Stimulated activated memory B cell treated with anti-CD40 and anti-IgM and Interleukin-4, amounts not matched to agents 10 μg/mL and 1 μg/mL and 100 μg/mL, for 72 hours (primary cell): ENCODE data around the gene KRT28.

Experiments used
- ATAC-seq: fragments of 150-1000 bp; cut with Tn5 transposase; 2 replicates; pipeline ENCODE4 v1.10.0; 2021
- H3K27ac Mint-ChIP-seq: one replicate; pipeline ENCODE4 v1.8.0; 2022; ENCODE audit warnings: mild to moderate bottlenecking, mixed read lengths
- H3K27me3 Mint-ChIP-seq: one replicate; pipeline ENCODE4 v1.8.0; 2022; ENCODE audit warnings: mixed read lengths
- H3K36me3 Mint-ChIP-seq: one replicate; pipeline ENCODE4 v1.8.0; 2022; ENCODE audit warnings: mixed read lengths
- H3K4me1 Mint-ChIP-seq: one replicate; pipeline ENCODE4 v1.8.0; 2022; ENCODE audit warnings: mixed read lengths
- H3K4me3 Mint-ChIP-seq: one replicate; pipeline ENCODE4 v1.8.0; 2022; ENCODE audit warnings: mild to moderate bottlenecking, moderate library complexity, mixed read lengths
- H3K9me3 Mint-ChIP-seq: one replicate; pipeline ENCODE4 v1.8.0; 2022; ENCODE audit warnings: mixed read lengths

The KRT28 gene

GRCh38 chr17:40809721-40810421 is 10.1 kb upstream of the KRT28 start:
- Mint-ChIP-seq H3K4me1 (no peaks in the 10 kb centered on the region), H3K36me3 (peaks cover 6% of the 10 kb centered on the region), H3K4me3 (no peak overlapping the region), H3K27me3 (peaks cover 87% of the 10 kb centered on the region), H3K9me3 (peaks cover 6% of the 10 kb centered on the region), H3K27ac (no peak overlapping the region)
- no peak for ATAC-seq

GRCh38 chr17:40806131-40806530 is 6.4 kb upstream of the KRT28 start:
- Mint-ChIP-seq H3K36me3 (no peaks in the 10 kb centered on the region), H3K9me3 (peaks cover 3% of the 10 kb centered on the region), H3K27me3 (peaks cover 57% of the 10 kb centered on the region), H3K27ac (no peak overlapping the region), H3K4me1 (no peaks in the 10 kb centered on the region), H3K4me3 (no peak overlapping the region)
- ATAC-seq: no peak

GRCh38 chr17:40803617-40804082 is 3.9 kb upstream of the KRT28 start:
- peak; percentile 86 for ATAC-seq
- no peaks in the 10 kb centered on the region for H3K4me1 Mint-ChIP-seq
- peaks cover 3% of the 10 kb centered on the region for H3K9me3 Mint-ChIP-seq
- no peaks in the 10 kb centered on the region for H3K36me3 Mint-ChIP-seq
- H3K27ac Mint-ChIP-seq: no peak overlapping the region
- H3K4me3 Mint-ChIP-seq: no peak overlapping the region
- H3K27me3 Mint-ChIP-seq: peaks cover 38% of the 10 kb centered on the region

GRCh38 chr17:40801157-40801556 is 1.4 kb upstream of the KRT28 start:
- H3K27ac Mint-ChIP-seq: no peak overlapping the region
- H3K36me3 Mint-ChIP-seq: no peaks in the 10 kb centered on the region
- ATAC-seq: no peak
- no peaks in the 10 kb centered on the region for H3K4me1 Mint-ChIP-seq
- peaks cover 3% of the 10 kb centered on the region for H3K9me3 Mint-ChIP-seq
- peaks cover 27% of the 10 kb centered on the region for H3K27me3 Mint-ChIP-seq
- H3K4me3 Mint-ChIP-seq: no peak overlapping the region

- ATAC-seq: no peak
- peaks cover 27% of the 10 kb centered on the region for H3K27me3 Mint-ChIP-seq
- peaks cover 3% of the 10 kb centered on the region for H3K9me3 Mint-ChIP-seq
Observed at GRCh38 chr17:40800381-40800780, 622 bp upstream of the KRT28 start.

GRCh38 chr17:40796846-40797245 is 2.9 kb downstream of the KRT28 start:
- H3K27me3 Mint-ChIP-seq: peaks cover 39% of the 10 kb centered on the region
- no peak overlapping the region for H3K27ac Mint-ChIP-seq
- ATAC-seq: no peak
- no peak overlapping the region for H3K4me3 Mint-ChIP-seq
- no peaks in the 10 kb centered on the region for H3K4me1 Mint-ChIP-seq
- H3K9me3 Mint-ChIP-seq: no peaks in the 10 kb centered on the region
- no peaks in the 10 kb centered on the region for H3K36me3 Mint-ChIP-seq

More at GRCh38 chr17:40800381-40800780, 622 bp upstream of the KRT28 start:
- no peak overlapping the region for H3K27ac Mint-ChIP-seq
- no peaks in the 10 kb centered on the region for H3K36me3 Mint-ChIP-seq
- no peak overlapping the region for H3K4me3 Mint-ChIP-seq
- no peaks in the 10 kb centered on the region for H3K4me1 Mint-ChIP-seq

GRCh38 chr17:40795019-40795667 is 4.6 kb downstream of the KRT28 start:
- no peak for ATAC-seq
- Mint-ChIP-seq H3K27ac (no peak overlapping the region), H3K4me3 (no peak overlapping the region)

GRCh38 chr17:40794466-40794865 is 5.3 kb downstream of the KRT28 start:
- Mint-ChIP-seq H3K36me3 (no peaks in the 10 kb centered on the region), H3K27ac (no peak overlapping the region), H3K4me1 (no peaks in the 10 kb centered on the region), H3K9me3 (no peaks in the 10 kb centered on the region), H3K27me3 (peaks cover 39% of the 10 kb centered on the region), H3K4me3 (no peak overlapping the region)
- no peak for ATAC-seq

More at GRCh38 chr17:40795019-40795667, 4.6 kb downstream of the KRT28 start:
- no peaks in the 10 kb centered on the region for H3K9me3 Mint-ChIP-seq
- H3K4me1 Mint-ChIP-seq: no peaks in the 10 kb centered on the region
- no peaks in the 10 kb centered on the region for H3K36me3 Mint-ChIP-seq
- H3K27me3 Mint-ChIP-seq: peaks cover 39% of the 10 kb centered on the region

- ATAC-seq: no peak
- Mint-ChIP-seq H3K27ac (no peak overlapping the region), H3K9me3 (no peaks in the 10 kb centered on the region), H3K4me1 (no peaks in the 10 kb centered on the region), H3K27me3 (peaks cover 39% of the 10 kb centered on the region), H3K36me3 (no peaks in the 10 kb centered on the region), H3K4me3 (no peak overlapping the region)
Observed at GRCh38 chr17:40793832-40794231, 5.9 kb downstream of the KRT28 start.

GRCh38 chr17:40791787-40792436 is 7.8 kb downstream of the KRT28 start:
- H3K27ac Mint-ChIP-seq: no peak overlapping the region
- H3K36me3 Mint-ChIP-seq: no peaks in the 10 kb centered on the region
- no peaks in the 10 kb centered on the region for H3K9me3 Mint-ChIP-seq
- H3K27me3 Mint-ChIP-seq: peaks cover 39% of the 10 kb centered on the region
- no peak overlapping the region for H3K4me3 Mint-ChIP-seq
- no peaks in the 10 kb centered on the region for H3K4me1 Mint-ChIP-seq
- ATAC-seq: no peak

- Mint-ChIP-seq H3K4me1 (no peaks in the 10 kb centered on the region), H3K27me3 (peaks cover 31% of the 10 kb centered on the region), H3K27ac (no peak overlapping the region), H3K36me3 (no peaks in the 10 kb centered on the region), H3K9me3 (no peaks in the 10 kb centered on the region), H3K4me3 (no peak overlapping the region)
- ATAC-seq: no peak
Observed at GRCh38 chr17:40791111-40791510, 8.6 kb downstream of the KRT28 start.

- ATAC-seq: no peak
- Mint-ChIP-seq H3K9me3 (no peaks in the 10 kb centered on the region), H3K4me1 (peaks cover 4% of the 10 kb centered on the region), H3K27ac (no peak within 1 kb of the TSS), H3K4me3 (no peak within 1 kb of the TSS), H3K27me3 (peaks cover 58% of the 10 kb centered on the region), H3K36me3 (no peaks in the 10 kb centered on the region)
Observed at GRCh38 chr17:40782450-40782849, 17.3 kb downstream of the KRT28 start, which contains the start of gene KRT27. KRT27 (minus strand) TSS chr17:40782550; CDS start chr17:40782493, 57 bp downstream.

GRCh38 chr17:40779181-40779909 is 20.4 kb downstream of the KRT28 start:
- H3K36me3 Mint-ChIP-seq: no peaks in the 10 kb centered on the region
- ATAC-seq: no peak
- peak overlapping the region; percentile 31 for H3K4me3 Mint-ChIP-seq
- no peaks in the 10 kb centered on the region for H3K9me3 Mint-ChIP-seq
- H3K27ac Mint-ChIP-seq: no peak overlapping the region
- H3K27me3 Mint-ChIP-seq: peaks cover 50% of the 10 kb centered on the region
- H3K4me1 Mint-ChIP-seq: peaks cover 4% of the 10 kb centered on the region

GRCh38 chr17:40778461-40778860 is 21.3 kb downstream of the KRT28 start:
- H3K27ac Mint-ChIP-seq: no peak overlapping the region
- no peaks in the 10 kb centered on the region for H3K36me3 Mint-ChIP-seq
- H3K4me1 Mint-ChIP-seq: peaks cover 4% of the 10 kb centered on the region
- peaks cover 46% of the 10 kb centered on the region for H3K27me3 Mint-ChIP-seq
- no peak for ATAC-seq
- H3K9me3 Mint-ChIP-seq: no peaks in the 10 kb centered on the region
- H3K4me3 Mint-ChIP-seq: no peak overlapping the region

- no peak overlapping the region for H3K4me3 Mint-ChIP-seq
- peaks cover 4% of the 10 kb centered on the region for H3K4me1 Mint-ChIP-seq
- H3K9me3 Mint-ChIP-seq: no peaks in the 10 kb centered on the region
- ATAC-seq: no peak
- no peaks in the 10 kb centered on the region for H3K36me3 Mint-ChIP-seq
- peaks cover 42% of the 10 kb centered on the region for H3K27me3 Mint-ChIP-seq
- no peak overlapping the region for H3K27ac Mint-ChIP-seq
Observed at GRCh38 chr17:40777971-40778370, 21.8 kb downstream of the KRT28 start.
